ENCODE measurements around the gene RAP2B.

DNA sequence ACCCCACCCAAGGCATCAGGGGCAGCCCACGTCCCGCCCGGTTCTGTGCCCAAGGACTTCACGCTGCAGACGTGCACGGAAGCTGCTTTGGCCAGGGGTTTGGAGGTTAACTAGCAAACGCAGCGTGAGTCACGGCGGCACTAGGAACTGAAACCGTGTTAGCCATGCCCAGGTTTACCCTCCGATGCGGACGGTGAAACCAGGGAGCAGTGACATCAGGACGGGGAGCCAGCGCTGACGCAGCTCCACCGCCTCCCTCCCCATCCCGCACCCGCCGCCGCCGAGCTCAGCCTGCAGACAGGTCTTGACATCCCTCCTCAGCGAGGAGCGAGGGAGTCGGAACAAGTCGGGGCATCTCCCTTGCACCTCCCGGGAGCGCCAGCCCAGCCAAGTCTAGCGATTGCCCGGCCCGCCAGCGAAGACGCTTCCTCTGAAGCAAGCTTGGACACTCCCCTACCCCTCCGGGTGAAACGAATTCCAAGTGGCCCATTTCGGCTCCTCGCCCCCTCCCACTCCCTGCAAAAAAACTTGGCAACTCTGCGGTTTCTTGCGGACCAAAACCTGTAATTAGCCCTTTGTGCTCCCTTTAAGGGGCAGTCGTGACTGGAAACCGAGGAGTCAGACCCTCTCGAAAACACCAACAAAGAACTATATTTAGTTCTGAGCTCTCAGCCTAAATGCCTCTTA lies 1.4 kb upstream of the RAP2B start:
- TF ChIP-seq EZH2 (IDR thresholded peaks at IDR 0.05; ENCODE audit: borderline replicate concordance, insufficient read depth, low read depth, low read length, poor library complexity, severe bottlenecking), result no peak
- TF ChIP-seq, protein P1, sequence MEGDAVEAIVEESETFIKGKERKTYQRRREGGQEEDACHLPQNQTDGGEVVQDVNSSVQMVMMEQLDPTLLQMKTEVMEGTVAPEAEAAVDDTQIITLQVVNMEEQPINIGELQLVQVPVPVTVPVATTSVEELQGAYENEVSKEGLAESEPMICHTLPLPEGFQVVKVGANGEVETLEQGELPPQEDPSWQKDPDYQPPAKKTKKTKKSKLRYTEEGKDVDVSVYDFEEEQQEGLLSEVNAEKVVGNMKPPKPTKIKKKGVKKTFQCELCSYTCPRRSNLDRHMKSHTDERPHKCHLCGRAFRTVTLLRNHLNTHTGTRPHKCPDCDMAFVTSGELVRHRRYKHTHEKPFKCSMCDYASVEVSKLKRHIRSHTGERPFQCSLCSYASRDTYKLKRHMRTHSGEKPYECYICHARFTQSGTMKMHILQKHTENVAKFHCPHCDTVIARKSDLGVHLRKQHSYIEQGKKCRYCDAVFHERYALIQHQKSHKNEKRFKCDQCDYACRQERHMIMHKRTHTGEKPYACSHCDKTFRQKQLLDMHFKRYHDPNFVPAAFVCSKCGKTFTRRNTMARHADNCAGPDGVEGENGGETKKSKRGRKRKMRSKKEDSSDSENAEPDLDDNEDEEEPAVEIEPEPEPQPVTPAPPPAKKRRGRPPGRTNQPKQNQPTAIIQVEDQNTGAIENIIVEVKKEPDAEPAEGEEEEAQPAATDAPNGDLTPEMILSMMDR (IDR thresholded peaks at IDR 0.05), result no peak

Measured in B cell (primary cell).